ENCODE measurements around the gene HOXA2.

DNA sequence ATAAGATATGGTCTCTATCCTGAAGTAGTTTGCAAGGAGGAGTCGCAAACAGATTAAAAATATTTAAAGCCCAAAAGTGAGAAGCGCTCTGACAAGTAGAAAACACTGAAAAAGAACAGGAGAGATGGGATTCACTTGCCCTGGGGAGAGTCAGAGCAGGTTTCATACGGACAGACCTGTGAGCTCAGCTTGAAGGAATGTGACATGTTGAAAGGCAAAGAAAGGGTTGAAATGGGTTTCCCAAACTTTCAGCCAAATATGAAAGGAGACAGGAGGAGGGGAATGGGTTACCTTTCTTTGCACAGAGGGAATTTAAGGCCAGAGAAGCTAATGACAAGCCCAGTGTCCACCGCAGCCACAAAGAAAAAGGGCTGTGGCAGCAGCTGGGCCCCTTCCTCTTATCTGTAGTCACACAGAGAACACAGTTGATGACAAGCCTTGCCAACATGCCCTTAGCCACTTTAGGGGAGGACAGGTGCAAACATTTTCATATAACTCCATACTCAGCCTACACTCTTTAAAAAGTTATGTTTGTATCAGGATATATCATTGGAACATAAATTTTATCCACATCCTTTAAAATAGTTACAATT, 21.5 kb downstream of the HOXA2 start:
- TF ChIP-seq, protein P1, sequence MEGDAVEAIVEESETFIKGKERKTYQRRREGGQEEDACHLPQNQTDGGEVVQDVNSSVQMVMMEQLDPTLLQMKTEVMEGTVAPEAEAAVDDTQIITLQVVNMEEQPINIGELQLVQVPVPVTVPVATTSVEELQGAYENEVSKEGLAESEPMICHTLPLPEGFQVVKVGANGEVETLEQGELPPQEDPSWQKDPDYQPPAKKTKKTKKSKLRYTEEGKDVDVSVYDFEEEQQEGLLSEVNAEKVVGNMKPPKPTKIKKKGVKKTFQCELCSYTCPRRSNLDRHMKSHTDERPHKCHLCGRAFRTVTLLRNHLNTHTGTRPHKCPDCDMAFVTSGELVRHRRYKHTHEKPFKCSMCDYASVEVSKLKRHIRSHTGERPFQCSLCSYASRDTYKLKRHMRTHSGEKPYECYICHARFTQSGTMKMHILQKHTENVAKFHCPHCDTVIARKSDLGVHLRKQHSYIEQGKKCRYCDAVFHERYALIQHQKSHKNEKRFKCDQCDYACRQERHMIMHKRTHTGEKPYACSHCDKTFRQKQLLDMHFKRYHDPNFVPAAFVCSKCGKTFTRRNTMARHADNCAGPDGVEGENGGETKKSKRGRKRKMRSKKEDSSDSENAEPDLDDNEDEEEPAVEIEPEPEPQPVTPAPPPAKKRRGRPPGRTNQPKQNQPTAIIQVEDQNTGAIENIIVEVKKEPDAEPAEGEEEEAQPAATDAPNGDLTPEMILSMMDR (conservative IDR thresholded peaks at IDR 0.05; ENCODE audit: low read depth, low read length): no peak
- TF ChIP-seq EZH2 (IDR thresholded peaks at IDR 0.05; ENCODE audit: borderline replicate concordance, low read depth, low read length, poor library complexity, severe bottlenecking): no peak
